Stimulated activated naive CD8-positive, alpha-beta T cell treated with anti-CD3 and anti-CD28 coated beads, Interleukin-15, amount 100 ng/mL, for 72 hours (primary cell): ENCODE results near the gene CYB561A3.

Source experiments
- ATAC-seq: fragments of 150-1000 bp; cut with Tn5 transposase; 2 replicates; pipeline ENCODE4 v1.10.0; 2021; ENCODE audit warnings: mild to moderate bottlenecking, moderate library complexity
- DNase-seq, 2 donors: peaks; one replicate each; pipeline ENCODE4 v3.0.0; 2021 to 2022
- H3K27ac Mint-ChIP-seq, 2 donors: one replicate each; pipeline ENCODE4 v1.8.0; 2022; ENCODE audit warnings: mild to moderate bottlenecking in 2 of 2, mixed read lengths in 2 of 2, moderate library complexity in 2 of 2
- H3K27me3 Mint-ChIP-seq: one replicate; pipeline ENCODE4 v1.8.0; 2022; ENCODE audit warnings: mixed read lengths
- H3K4me1 Mint-ChIP-seq: one replicate; pipeline ENCODE4 v1.8.0; 2022; ENCODE audit warnings: mild to moderate bottlenecking, mixed read lengths
- H3K4me3 Mint-ChIP-seq, 2 donors: one replicate each; pipeline ENCODE4 v1.8.0; 2022; ENCODE audit warnings: mild to moderate bottlenecking in 2 of 2, mixed read lengths in 2 of 2, moderate library complexity in 1 of 2
- H3K9me3 Mint-ChIP-seq, 2 donors: one replicate each; pipeline ENCODE4 v1.8.0; 2022; ENCODE audit warnings: mixed read lengths in 2 of 2

Gene CYB561A3

DNA sequence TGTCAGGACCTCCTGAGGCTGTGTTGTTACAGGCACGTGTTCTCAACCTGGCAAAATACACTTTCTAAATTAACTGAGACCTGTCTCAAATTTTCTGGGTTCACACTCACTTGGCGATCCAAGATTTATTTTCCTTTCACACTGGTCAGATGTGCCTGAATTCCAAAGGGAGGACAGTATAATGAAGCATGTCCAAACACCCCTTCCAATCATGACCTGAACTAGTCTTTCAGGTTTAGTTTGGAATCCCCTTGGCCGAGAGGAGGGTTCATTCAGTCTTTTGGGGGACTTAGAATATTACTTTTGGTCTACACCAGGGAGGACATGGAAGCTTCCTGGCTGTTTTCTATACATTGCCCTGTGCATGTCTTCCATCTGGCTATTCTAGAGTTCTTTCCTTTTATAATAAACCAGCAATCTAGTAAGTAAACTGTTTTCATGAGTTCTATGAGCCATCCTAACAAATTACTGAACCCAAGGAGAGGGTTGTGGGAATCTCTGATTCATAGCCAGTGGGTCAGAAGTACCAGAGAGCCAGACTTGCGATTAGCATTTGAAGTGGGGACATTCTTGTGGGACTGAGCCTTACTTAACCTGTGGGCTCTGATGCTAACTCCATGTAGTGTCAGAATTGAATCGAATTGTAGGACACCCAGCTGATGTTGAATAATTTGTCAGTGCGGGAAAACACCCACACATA lies 15.9 kb upstream of the CYB561A3 start:
- Mint-ChIP-seq H3K9me3 (no peaks in the 10 kb centered on the region), H3K27ac (no peak overlapping the region), H3K27me3 (no peaks in the 10 kb centered on the region), H3K4me1 (no peaks in the 10 kb centered on the region), H3K4me3 (no peak overlapping the region)
- DNase-seq, result no peak
- no peak for ATAC-seq

DNA sequence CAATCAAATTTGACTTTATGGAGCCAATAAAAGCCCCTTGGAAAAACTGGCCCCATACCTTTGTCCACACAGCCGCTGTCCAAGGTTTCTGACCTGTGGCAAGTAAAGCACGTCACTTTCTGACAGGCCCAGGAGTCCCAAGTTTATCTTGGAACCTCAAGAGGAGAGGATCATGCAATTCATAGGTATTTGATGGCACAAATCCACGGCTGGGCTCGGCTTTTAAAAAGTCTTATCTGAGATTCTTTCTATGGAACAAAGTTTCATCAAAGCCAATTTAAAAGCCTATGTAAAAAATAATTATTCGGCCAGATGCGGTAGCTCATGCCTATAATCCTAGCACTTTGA lies 14.1 kb upstream of the CYB561A3 start:
- no peak overlapping the region for H3K27ac Mint-ChIP-seq
- DNase-seq, result no peak
- no peak overlapping the region for H3K4me3 Mint-ChIP-seq
- H3K27me3 Mint-ChIP-seq, result no peaks in the 10 kb centered on the region
- ATAC-seq, result no peak
- peaks cover under 1% of the 10 kb centered on the region for H3K4me1 Mint-ChIP-seq
- no peaks in the 10 kb centered on the region for H3K9me3 Mint-ChIP-seq

DNA sequence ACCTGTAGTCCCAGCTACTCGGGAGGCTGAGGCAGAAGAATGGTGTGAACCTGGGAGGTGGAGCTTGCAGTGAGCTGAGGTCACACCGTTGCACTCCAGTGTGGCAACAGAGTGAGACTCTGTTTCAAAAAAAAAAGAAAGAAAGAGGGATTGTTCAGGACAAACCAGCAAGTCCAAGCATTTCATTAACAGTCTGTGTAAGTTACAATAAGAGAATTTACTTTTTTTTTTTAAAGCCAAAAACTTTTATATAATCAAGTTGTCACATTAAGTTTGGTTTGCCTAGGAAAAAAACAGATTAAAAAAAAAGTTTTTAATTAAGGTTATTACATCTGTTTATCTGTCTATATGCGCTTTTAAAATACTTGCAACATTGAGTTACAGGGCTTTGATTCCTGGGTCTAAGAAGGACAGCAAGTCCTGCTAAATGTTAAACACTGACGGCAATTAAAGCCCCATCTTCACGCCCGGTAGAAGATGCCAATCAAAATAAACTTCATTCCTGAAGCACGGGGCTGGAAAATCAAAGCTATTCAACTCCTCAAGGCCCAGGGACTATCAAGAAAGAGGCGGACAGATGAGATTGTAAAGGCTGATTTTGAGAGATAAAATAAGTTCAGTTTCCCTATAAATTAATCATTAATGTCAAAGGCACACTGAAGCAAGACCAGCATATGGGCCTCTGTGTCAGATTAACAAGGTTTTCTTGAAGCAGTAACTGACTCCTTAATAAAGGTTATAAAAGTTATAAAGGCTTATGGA lies 11.2 kb upstream of the CYB561A3 start:
- Mint-ChIP-seq H3K27ac (no peak overlapping the region), H3K4me1 (peaks cover 16% of the 10 kb centered on the region), H3K4me3 (no peak overlapping the region), H3K9me3 (no peaks in the 10 kb centered on the region), H3K27me3 (no peaks in the 10 kb centered on the region)
- DNase-seq (no peak), ATAC-seq (no peak)

GRCh38 chr11:61370349-61371005 lies 8.8 kb upstream of the CYB561A3 start:
- peak in 1 of 2 donors; percentile 26 for DNase-seq

GRCh38 chr11:61369372-61370348 lies 8.0 kb upstream of the CYB561A3 start:
- ATAC-seq (peak; percentile 31), DNase-seq (no peak)
- Mint-ChIP-seq H3K27me3 (no peaks in the 10 kb centered on the region), H3K9me3 (no peaks in the 10 kb centered on the region), H3K4me3 (peak overlapping the region in 1 of 2 donors; percentile 34), H3K27ac (peak overlapping the region in 1 of 2 donors; percentile 91), H3K4me1 (peaks cover 16% of the 10 kb centered on the region)

More at GRCh38 chr11:61370349-61371005, 8.8 kb upstream of the CYB561A3 start:
- Mint-ChIP-seq H3K4me1 (peaks cover 16% of the 10 kb centered on the region), H3K9me3 (no peaks in the 10 kb centered on the region), H3K27me3 (no peaks in the 10 kb centered on the region), H3K27ac (peak overlapping the region; percentile 42 to 91), H3K4me3 (peak overlapping the region in 1 of 2 donors; percentile 8)
- ATAC-seq, result peak; percentile 94

GRCh38 chr11:61368646-61369045 lies 7.0 kb upstream of the CYB561A3 start:
- Mint-ChIP-seq H3K9me3 (no peaks in the 10 kb centered on the region), H3K27ac (no peak overlapping the region), H3K4me3 (no peak overlapping the region), H3K4me1 (peaks cover 22% of the 10 kb centered on the region), H3K27me3 (no peaks in the 10 kb centered on the region)
- no peak for ATAC-seq
- no peak for DNase-seq

GRCh38 chr11:61367406-61367805 lies 5.7 kb upstream of the CYB561A3 start:
- H3K27ac Mint-ChIP-seq, result no peak overlapping the region
- no peak for ATAC-seq
- H3K9me3 Mint-ChIP-seq, result no peaks in the 10 kb centered on the region
- no peaks in the 10 kb centered on the region for H3K27me3 Mint-ChIP-seq
- no peak for DNase-seq
- no peak overlapping the region for H3K4me3 Mint-ChIP-seq
- peaks cover 35% of the 10 kb centered on the region for H3K4me1 Mint-ChIP-seq

- Mint-ChIP-seq H3K27me3 (no peaks in the 10 kb centered on the region), H3K9me3 (no peaks in the 10 kb centered on the region), H3K4me3 (peak overlapping the region in 1 of 2 donors; percentile 29), H3K4me1 (peaks cover 39% of the 10 kb centered on the region), H3K27ac (peak overlapping the region in 1 of 2 donors; percentile 76)
- no peak for ATAC-seq
- DNase-seq, result no peak
These were observed 2.5 kb upstream of the CYB561A3 start for GRCh38 chr11:61364012-61364675.

DNA sequence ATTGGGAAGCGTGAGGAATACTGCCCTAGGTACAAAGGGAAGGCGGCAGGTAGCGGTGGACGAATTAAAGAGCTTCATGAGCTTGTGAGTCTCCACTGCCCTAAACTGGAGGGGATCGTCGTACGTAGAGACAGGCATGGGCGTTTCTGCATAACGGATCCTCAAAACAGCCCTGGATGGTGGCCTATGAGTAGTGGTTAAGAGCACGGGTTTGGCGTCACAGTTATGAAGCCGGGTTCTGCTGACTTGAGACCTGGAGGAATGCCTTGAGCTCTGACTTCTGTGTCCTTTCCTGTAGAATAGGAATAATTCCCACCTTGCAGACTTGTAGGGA lies 827 bp upstream of the CYB561A3 start:
- Mint-ChIP-seq H3K27me3 (no peaks in the 10 kb centered on the region), H3K9me3 (no peaks in the 10 kb centered on the region), H3K4me3 (peak overlapping the region; percentile 95 to 98), H3K4me1 (peaks cover 45% of the 10 kb centered on the region), H3K27ac (peak overlapping the region; percentile 98 to 99)
- DNase-seq (peak in 1 of 2 donors; percentile 40), ATAC-seq (peak; percentile 39)

- DNase-seq (no peak), ATAC-seq (peak; percentile 2)
- Mint-ChIP-seq H3K27ac (peak overlapping the region; percentile 98 to 99), H3K9me3 (no peaks in the 10 kb centered on the region), H3K4me3 (peak overlapping the region; percentile 95 to 98), H3K27me3 (no peaks in the 10 kb centered on the region), H3K4me1 (peaks cover 53% of the 10 kb centered on the region)
These were observed 393 bp downstream of the CYB561A3 start for GRCh38 chr11:61361237-61361740.

DNA sequence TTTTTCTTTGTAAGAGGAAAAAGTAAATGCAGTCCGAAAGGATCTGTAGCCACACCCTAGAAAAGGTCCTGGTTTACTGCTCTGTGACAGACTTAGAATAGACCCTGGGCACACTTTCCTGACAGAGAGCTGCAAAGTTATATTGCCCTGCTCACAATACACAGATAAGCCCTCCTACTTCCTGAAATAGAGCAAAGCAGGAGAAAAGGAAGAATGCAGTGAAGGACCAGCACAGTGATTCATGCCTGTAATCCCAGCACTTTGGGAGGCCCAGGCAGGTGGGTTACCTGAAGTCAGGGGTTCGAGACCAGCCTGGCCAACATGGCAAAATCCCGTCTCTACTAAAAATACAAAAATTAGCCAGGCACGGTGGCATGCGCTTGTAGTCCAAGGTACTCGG lies 2.2 kb downstream of the CYB561A3 start:
- peak overlapping the region in 1 of 2 donors; percentile 95 for H3K4me3 Mint-ChIP-seq
- peaks cover 53% of the 10 kb centered on the region for H3K4me1 Mint-ChIP-seq
- no peaks in the 10 kb centered on the region for H3K9me3 Mint-ChIP-seq
- H3K27me3 Mint-ChIP-seq, result no peaks in the 10 kb centered on the region
- DNase-seq (no peak), ATAC-seq (no peak)
- peak overlapping the region in 1 of 2 donors; percentile 7 for H3K27ac Mint-ChIP-seq

DNA sequence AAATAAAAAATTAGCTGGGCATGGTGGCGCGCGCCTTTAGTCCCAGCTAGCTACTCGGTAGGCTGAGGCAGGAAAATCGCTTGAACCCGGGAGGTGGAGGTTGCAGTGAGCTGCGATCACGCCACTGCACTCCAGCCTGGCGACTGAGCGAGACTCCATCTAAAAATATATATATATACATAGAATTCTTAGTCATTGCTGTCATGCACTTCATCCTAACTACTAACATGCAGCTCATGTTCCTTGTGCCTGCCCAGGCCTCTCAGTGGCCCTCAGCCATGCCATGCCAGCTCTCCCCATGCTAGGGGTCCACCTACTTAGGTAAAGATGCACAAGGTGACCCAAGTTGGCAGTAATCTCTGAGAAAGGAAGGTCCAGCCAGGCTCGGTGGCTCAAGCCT lies 3.1 kb downstream of the CYB561A3 start:
- Mint-ChIP-seq H3K4me3 (no peak overlapping the region), H3K27me3 (no peaks in the 10 kb centered on the region), H3K4me1 (peaks cover 48% of the 10 kb centered on the region), H3K9me3 (no peaks in the 10 kb centered on the region), H3K27ac (no peak overlapping the region)
- DNase-seq (no peak), ATAC-seq (no peak)

DNA sequence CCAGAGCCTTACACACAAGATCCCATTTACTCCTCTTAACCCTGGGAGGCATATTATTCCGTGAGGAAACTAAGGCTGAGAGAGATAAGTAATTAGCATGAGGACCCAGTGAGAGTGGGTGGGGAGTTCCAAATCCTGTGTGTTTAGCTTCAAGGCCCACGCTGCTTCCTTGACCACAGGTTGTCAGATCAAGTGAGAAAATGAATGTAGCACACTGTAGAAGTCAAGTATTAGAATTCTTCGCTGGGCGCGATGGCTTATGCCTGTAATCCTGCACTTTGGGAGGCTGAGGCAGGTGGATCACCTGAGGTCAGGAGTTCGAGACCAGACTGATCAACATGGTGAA lies 3.8 kb downstream of the CYB561A3 start:
- H3K27me3 Mint-ChIP-seq, result no peaks in the 10 kb centered on the region
- peaks cover 45% of the 10 kb centered on the region for H3K4me1 Mint-ChIP-seq
- DNase-seq (no peak), ATAC-seq (no peak)
- H3K4me3 Mint-ChIP-seq, result no peak overlapping the region
- H3K9me3 Mint-ChIP-seq, result no peaks in the 10 kb centered on the region
- H3K27ac Mint-ChIP-seq, result peak overlapping the region in 1 of 2 donors; percentile 74

DNA sequence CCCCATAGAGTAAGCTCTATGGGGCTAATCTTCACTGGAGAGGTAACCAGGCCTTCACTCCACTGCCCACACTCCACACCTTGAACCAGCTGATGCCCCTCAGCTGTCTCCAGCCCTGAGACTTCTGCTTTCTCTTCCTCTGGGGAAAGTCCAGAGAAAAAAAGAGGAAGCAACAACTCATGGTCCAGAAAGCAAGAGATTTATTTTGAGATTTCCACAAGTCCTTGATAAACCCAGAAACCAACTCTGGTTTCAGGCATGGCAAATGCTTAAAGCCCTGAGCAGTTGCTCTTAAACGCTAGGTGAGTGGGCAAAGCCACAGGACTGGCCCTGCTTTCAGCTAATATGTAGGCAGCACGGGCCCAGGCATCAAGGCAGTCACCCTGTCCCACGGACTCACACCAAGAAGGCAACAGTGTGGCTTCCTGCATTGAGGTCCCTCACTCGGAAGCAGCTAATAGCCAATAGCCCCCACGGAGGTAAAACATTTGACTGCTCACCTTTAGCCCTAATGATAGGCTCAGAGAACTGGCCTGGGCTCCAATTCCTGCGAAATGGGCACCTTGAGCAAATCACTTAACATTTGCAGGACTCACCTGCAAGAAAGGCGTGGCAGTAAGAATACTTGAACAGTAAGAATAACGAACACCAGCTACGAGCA lies 4.3 kb downstream of the CYB561A3 start:
- Mint-ChIP-seq H3K27me3 (no peaks in the 10 kb centered on the region), H3K27ac (peak overlapping the region; percentile 19 to 74), H3K4me1 (peaks cover 40% of the 10 kb centered on the region), H3K9me3 (no peaks in the 10 kb centered on the region), H3K4me3 (no peak overlapping the region)
- no peak for DNase-seq
- ATAC-seq, result no peak
